Body of pancreas (tissue), 4 donors: ENCODE data around the gene OR10G7.

Experiments used
- CTCF ChIP-seq, 7 experiments: fragments of 450-650 bp in 4 of 7; fragments of 200-600 bp in 3 of 7; sonication (generic) in 3 of 7; IDR thresholded peaks; one replicate each; pipeline ENCODE4 v1.5.1; 2016 to 2019; ENCODE audit warnings: antibody characterized with exemption in 7 of 7
- POLR2A ChIP-seq, 3 donors: fragments of 450-650 bp; IDR thresholded peaks; one replicate each; pipeline ENCODE4 v1.6.1; 2016; ENCODE audit warnings: antibody characterized with exemption in 3 of 3, mild to moderate bottlenecking in 2 of 3

GRCh38 chr11:124078591-124078990, 37.5 kb upstream of the OR10G7 start:
- TF ChIP-seq CTCF (IDR thresholded peaks at IDR 0.05) (no peak), POLR2A (IDR thresholded peaks at IDR 0.05) (no peak)
